GM12874 (cell line): ENCODE measurements around the gene TAF11L14.

Source experiments
- CTCF ChIP-seq: IDR thresholded peaks from 2 replicates; pipeline ENCODE4 v1.5.1; 2011; ENCODE audit warnings: low read depth, mild to moderate bottlenecking, control low read depth, low read length, moderate library complexity; ENCODE audit not compliant: insufficient read depth

TAF11L14 gene

DNA sequence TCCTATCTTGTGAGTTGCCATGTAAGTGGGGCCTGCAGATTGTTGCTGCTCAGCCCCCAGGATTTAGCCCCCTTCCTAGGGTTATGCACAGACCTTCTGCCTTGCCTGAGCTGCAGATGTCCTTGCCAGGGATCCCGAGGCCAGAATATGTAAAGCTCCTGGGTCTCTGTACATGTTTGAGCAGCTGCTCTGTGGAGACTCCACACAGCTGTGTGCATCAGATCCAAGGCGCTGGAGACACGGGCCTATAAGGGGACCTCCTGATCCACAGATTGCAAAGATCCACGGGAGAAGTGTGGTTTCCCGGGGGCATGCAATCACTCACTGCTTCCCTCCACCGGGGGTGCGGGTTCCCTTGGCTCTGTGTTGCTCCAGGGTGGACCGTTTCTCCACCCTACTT lies 28.9 kb downstream of the TAF11L14 start:
- TF ChIP-seq CTCF, result no peak

DNA sequence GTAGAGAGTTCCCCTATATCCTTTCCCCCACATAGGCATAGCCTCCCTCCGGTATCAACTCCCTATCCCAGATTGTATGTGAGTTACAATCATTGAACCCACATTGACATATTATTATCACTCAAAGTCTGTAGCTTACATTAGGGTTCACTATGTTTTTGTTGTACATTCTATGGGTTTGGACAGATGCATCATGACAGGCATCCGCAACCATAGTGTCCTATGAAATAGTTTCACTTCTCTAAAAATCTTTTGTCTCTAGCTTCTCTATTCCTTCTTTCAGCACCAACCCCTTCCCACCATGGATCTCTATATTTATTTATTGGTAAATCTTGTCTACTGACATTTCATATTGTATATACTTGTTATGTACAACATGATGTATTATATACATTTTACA lies 31.6 kb downstream of the TAF11L14 start:
- no peak for TF ChIP-seq CTCF

DNA sequence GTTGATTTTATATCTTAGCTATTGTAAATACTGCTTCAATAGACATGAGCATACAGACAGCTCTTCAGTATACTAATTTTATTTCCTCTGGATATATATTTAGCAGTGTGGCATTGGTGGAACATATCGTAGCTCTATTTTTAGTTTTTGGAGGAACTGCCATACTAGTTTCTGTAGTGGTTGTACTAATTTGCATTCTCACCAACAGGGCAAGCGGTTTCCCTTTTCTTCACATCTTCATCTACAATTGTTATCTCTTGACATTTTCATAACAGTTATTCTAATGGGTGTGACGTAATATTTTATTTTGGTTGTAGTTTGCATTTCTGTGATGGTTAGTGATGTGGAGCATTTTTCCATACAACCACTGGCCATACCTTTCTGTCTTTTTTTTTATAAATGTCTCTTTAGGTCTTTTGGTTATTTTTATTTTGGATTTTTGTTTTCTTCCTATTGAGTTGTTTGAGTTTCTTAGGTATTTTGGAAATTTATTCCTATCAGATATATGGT lies 32.5 kb downstream of the TAF11L14 start:
- no peak for TF ChIP-seq CTCF

DNA sequence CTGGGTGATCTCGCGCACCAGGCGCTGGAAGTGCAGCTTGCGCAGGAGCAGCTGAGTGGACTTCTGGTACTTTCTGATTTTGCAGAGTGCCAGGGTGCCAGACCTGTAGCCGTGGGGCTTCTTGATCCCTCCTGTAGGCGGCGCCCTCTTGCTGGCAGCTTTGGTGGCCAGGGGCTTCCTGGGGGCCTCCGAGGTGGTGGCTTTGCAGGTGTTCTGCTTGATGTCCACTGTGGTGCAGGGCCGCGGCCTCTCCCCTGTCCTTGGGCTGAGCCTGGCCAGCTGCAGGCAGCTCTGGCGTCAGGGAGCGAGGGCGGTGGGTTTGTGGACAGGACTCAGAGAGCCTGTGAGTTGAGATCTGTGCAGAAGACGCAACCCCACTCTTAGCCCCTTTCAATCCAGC lies 36.1 kb downstream of the TAF11L14 start:
- TF ChIP-seq CTCF, result 0 out of 2 replicates have a peak, but pooled peaks have one; percentile 2

DNA sequence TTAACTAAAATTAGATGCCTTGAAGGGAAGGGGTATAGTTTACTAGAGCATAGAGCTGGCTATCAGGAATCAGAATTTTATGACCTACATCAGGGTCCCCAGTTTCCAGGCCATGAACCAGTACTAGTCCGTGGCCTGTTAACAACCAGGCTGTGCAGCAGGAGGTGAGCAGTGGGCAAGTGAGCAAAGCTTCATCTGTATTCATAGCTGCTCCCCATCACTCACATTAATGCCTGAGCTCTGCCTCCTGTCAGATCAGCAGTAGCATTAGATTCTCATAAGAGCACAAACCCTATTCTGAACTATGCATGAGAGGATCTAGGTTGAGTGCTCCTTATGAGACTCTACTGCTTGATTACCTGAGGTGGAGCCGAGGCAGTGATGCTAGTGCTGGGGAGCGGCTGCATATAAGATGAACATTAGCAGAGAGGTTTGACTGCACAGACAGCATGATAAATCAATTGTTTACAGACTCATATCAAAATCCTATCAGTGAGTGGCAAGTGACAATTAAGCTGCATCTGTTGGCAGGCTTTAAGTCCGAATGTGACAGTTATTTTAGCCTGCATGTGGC lies 44.6 kb downstream of the TAF11L14 start:
- TF ChIP-seq CTCF, result no peak

DNA sequence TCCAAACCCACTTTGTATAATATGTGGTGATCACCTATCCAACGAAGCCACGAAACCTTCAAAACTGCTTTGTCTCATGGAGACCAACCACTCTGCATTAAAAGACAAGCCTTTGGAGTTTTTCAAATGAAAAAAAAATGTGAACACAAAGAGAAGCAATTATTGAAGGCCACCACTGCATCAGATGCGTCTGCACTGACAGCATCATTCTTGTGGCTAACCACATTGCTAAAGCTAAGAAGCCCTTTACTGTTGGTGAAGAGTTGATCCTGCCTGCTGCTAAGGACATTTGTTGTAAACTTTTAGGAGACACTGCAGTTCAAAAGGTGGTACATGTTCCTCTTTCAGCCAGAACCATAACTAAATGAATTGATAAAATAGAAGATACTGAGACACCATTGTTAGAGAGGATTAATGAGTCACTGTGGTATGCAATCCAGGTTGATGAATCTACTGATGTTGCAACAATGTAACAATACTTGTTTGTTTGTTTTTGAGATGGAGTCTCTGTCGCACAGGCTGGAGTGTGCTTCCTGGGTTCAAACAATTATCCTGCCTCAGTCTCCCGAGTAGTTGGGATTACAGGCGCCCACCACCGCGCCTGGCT lies 45.4 kb downstream of the TAF11L14 start:
- no peak for TF ChIP-seq CTCF

DNA sequence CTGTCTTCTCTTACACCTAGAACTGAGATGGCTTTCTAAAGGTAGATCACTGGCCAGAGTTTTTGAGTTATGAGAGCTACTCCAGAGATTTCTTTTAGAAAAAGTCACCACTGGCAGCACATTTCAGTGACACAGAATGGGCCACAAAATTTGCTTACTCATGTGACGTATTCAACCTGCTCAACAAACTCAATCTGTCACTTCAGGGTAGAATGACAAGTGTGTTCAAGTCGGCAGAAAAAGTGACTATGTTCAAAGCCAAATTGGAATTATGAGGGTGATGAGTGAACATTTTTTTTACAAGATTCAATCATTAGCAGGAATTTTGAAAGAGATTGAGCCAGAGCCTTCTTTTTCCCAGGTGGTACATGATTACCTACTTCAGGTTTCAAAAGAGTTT lies 46.5 kb downstream of the TAF11L14 start:
- TF ChIP-seq CTCF, result no peak
